ENCODE data around the gene CDH13.

- no peak for TF ChIP-seq POLR2AphosphoS2 (conservative IDR thresholded peaks at IDR 0.05; ENCODE audit: low read length)
- no peak for TF ChIP-seq CTCF (IDR thresholded peaks at IDR 0.05)
- no peak for TF ChIP-seq EP300 (IDR thresholded peaks at IDR 0.05)
Observed at GRCh38 chr16:83355570-83356218, 728.9 kb downstream of the CDH13 start.
